ENCODE results near the gene HOXA4. TPM values are rescaled to one million over a fixed set of nuclear protein-coding genes. Genes with fewer than 3 reads are reported as not detected.

The HOXA4 gene
- total RNA-seq, 1 donor from 2014 or later, result 4.1 TPM

- DNase-seq (ENCODE audit: low spot score), result no peak
Measured at GRCh38 chr7:27095050-27095896, 35.3 kb downstream of the HOXA4 start.

- no peak for DNase-seq (ENCODE audit: low spot score)
Measured at GRCh38 chr7:27094304-27095049, 36.1 kb downstream of the HOXA4 start.

GRCh38 chr7:27093184-27093895 lies 37.2 kb downstream of the HOXA4 start:
- no peak for DNase-seq (ENCODE audit: low spot score)

- no peak for DNase-seq (ENCODE audit: low spot score)
Measured at GRCh38 chr7:27092819-27093110, 37.8 kb downstream of the HOXA4 start.

GRCh38 chr7:27091941-27092818 lies 38.4 kb downstream of the HOXA4 start:
- DNase-seq (ENCODE audit: low spot score), result no peak

GRCh38 chr7:27091105-27091504 lies 39.5 kb downstream of the HOXA4 start:
- DNase-seq (ENCODE audit: low spot score), result no peak

- DNase-seq (ENCODE audit: low spot score), result no peak
Measured at GRCh38 chr7:27088002-27088922, 42.3 kb downstream of the HOXA4 start.

- no peak for DNase-seq (ENCODE audit: low spot score)
Measured at GRCh38 chr7:27083646-27084045, 46.9 kb downstream of the HOXA4 start.

GRCh38 chr7:27082171-27082570 lies 48.4 kb downstream of the HOXA4 start:
- DNase-seq (ENCODE audit: low spot score), result no peak

GRCh38 chr7:27080844-27081436 lies 49.6 kb downstream of the HOXA4 start:
- peak; percentile 50 for DNase-seq (ENCODE audit: low spot score)

GRCh38 chr7:27079234-27079975 lies 51.2 kb downstream of the HOXA4 start:
- no peak for DNase-seq (ENCODE audit: low spot score)

- no peak for DNase-seq (ENCODE audit: low spot score)
Measured at GRCh38 chr7:27078616-27079233, 51.8 kb downstream of the HOXA4 start.

Other genes starting within 250 kb of the HOXA4 start
- gene HOXA1, start 34.8 kb downstream of the HOXA4 start, total RNA-seq (ENCODE audit: insufficient read depth, low replicate concordance), result 1.9 TPM
- 0.24 TPM for gene HOXA2, start 28.1 kb downstream of the HOXA4 start, total RNA-seq (ENCODE audit: insufficient read depth, low replicate concordance)
- 2.9 TPM for gene HOXA5, start 12.9 kb upstream of the HOXA4 start, total RNA-seq (ENCODE audit: insufficient read depth, low replicate concordance)
- not detected for gene HOXA6, start 17.0 kb upstream of the HOXA4 start, total RNA-seq (ENCODE audit: insufficient read depth, low replicate concordance)
- gene HOXA3, start 21.8 kb upstream of the HOXA4 start, total RNA-seq (ENCODE audit: insufficient read depth, low replicate concordance), result 0.96 TPM
- 0.72 TPM for gene HOXA7, start 25.9 kb upstream of the HOXA4 start, total RNA-seq (ENCODE audit: insufficient read depth, low replicate concordance)
- 18.8 TPM for gene HOXA9, start 34.8 kb upstream of the HOXA4 start, total RNA-seq (ENCODE audit: insufficient read depth, low replicate concordance)
- gene HOXA10, start 43.6 kb upstream of the HOXA4 start, total RNA-seq (ENCODE audit: insufficient read depth, low replicate concordance), result 14.2 TPM
- 6.3 TPM for gene HOXA11, start 54.5 kb upstream of the HOXA4 start, total RNA-seq (ENCODE audit: insufficient read depth, low replicate concordance)
- 15.6 TPM for gene HOXA13, start 69.3 kb upstream of the HOXA4 start, total RNA-seq (ENCODE audit: insufficient read depth, low replicate concordance)
- 1.7 TPM for gene EVX1, start 112.0 kb upstream of the HOXA4 start, total RNA-seq (ENCODE audit: insufficient read depth, low replicate concordance)